Erythroblast (primary cell): Measurements from ENCODE around the gene LONP2.

Experiments
- GATA1 ChIP-seq: IDR thresholded peaks from 2 replicates; pipeline ENCODE4 v1.6.1; 2011; ENCODE audit warnings: low read depth, mild to moderate bottlenecking, control low read depth, low read length, moderate library complexity
- POLR2A ChIP-seq: IDR thresholded peaks from 2 replicates; pipeline ENCODE4 v1.6.1; 2011; ENCODE audit warnings: mild to moderate bottlenecking, low read length

DNA sequence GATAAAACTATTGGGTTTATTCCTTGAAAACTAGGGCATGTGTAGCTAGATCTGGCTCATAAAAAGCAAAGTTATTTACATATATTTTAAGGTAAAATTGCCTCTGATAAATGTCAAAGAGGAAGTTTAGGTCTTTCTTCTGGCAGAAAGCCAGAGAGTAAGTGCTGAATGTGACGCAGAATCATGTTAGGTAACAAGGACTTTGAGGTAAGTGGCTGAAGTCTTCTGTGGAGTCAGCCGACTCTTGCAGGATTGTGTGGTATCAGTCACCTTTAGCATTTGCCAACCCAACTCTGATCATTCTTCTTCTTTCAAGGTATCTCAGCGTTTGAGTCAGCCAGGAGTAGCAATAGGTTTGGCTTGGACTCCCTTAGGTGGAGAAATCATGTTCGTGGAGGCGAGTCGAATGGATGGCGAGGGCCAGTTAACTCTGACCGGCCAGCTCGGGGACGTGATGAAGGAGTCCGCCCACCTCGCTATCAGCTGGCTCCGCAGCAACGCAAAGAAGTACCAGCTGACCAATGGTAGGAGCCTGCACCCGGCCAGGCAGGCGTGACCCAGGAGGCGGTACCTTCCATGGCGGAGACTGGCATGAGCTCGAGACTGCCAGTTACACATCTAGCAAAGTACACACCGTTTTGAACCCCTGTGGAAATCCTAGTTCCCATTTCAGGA is 103.2 kb downstream of the LONP2 start:
- TF ChIP-seq POLR2A, result no peak
- TF ChIP-seq GATA1, result no peak
